Gastrocnemius medialis (tissue), 4 donors: ENCODE results near the gene FRMPD4.

Experiments
- POLR2A ChIP-seq, 2 donors: fragments of 450-650 bp; IDR thresholded peaks; one replicate each; pipeline ENCODE4 v1.6.1; 2017; ENCODE audit warnings: antibody characterized with exemption in 2 of 2, mild to moderate bottlenecking in 2 of 2, moderate library complexity in 2 of 2
- TF ChIP-seq, protein P1 (sequence below), 5 experiments: fragments of 450-650 bp in 3 of 5; fragments of 200-600 bp in 2 of 5; sonication (generic) in 2 of 5; IDR thresholded peaks in 4 of 5; conservative IDR thresholded peaks in 1 of 5; 1 replicate in 4 of 5; 2 replicates in 1 of 5; pipeline ENCODE4 v1.5.1; 2016 to 2019; ENCODE audit warnings: antibody characterized with exemption in 5 of 5, mild to moderate bottlenecking in 3 of 5, moderate library complexity in 3 of 5

DNA sequence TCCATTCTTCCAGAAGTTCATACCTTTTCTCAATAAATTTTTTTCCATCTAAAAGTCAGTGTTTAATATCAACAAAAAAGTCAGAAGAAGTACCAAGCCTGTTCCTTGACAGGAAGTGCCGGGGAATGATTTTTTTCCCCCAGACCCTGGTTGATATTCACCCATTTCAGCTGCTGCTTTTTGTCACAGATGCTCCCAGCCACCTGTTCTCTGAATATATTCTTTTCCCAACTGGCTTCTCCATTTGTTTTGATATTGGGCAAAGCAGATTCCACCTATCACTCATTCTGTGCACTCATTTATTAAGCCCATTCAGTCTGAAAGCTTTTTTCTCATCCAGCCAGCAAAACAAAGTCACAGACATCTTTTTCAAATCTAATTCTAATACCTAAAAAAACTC lies 139.9 kb downstream of the FRMPD4 start:
- TF ChIP-seq, protein P1, sequence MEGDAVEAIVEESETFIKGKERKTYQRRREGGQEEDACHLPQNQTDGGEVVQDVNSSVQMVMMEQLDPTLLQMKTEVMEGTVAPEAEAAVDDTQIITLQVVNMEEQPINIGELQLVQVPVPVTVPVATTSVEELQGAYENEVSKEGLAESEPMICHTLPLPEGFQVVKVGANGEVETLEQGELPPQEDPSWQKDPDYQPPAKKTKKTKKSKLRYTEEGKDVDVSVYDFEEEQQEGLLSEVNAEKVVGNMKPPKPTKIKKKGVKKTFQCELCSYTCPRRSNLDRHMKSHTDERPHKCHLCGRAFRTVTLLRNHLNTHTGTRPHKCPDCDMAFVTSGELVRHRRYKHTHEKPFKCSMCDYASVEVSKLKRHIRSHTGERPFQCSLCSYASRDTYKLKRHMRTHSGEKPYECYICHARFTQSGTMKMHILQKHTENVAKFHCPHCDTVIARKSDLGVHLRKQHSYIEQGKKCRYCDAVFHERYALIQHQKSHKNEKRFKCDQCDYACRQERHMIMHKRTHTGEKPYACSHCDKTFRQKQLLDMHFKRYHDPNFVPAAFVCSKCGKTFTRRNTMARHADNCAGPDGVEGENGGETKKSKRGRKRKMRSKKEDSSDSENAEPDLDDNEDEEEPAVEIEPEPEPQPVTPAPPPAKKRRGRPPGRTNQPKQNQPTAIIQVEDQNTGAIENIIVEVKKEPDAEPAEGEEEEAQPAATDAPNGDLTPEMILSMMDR (IDR thresholded peaks at IDR 0.05 in 4 of 5, conservative IDR thresholded peaks at IDR 0.05 in 1 of 5), result no peak
- no peak for TF ChIP-seq POLR2A (IDR thresholded peaks at IDR 0.05)
